Natural killer cell (primary cell): ENCODE measurements around the gene HTR2B. TPM values are rescaled to one million over a fixed set of nuclear protein-coding genes. Genes with fewer than 3 reads are reported as not detected.

Experiments used
- ATAC-seq, 3 donors: fragments of 150-1000 bp in 2 of 3; fragments of 200-7000 bp in 1 of 3; cut with Tn5 transposase; 1 replicate in 1 of 3; 2 replicates in 2 of 3; pipeline ENCODE4 v1.10.0; 2021; ENCODE audit warnings: mild to moderate bottlenecking in 2 of 3, moderate library complexity in 2 of 3
- DNase-seq, 2 donors: peaks; one replicate each; pipeline versions ENCODE4 v3.0.0 to v3.0.0-alpha.2; 2013 to 2021; ENCODE audit warnings: mixed read lengths in 1 of 2
- H3K27ac ChIP-seq: one replicate; pipeline ENCODE4 v1.5.1; 2013; ENCODE audit warnings: mild to moderate bottlenecking, low read length
- H3K27me3 ChIP-seq: one replicate; pipeline ENCODE4 v1.6.1; 2013; ENCODE audit warnings: low read length; ENCODE audit not compliant: control insufficient read depth, insufficient read depth
- H3K36me3 ChIP-seq: one replicate; pipeline ENCODE4 v1.6.1; 2013; ENCODE audit warnings: low read length; ENCODE audit not compliant: control insufficient read depth, insufficient read depth
- H3K4me1 ChIP-seq: one replicate; pipeline ENCODE4 v1.6.1; 2013; ENCODE audit warnings: low read length; ENCODE audit not compliant: control insufficient read depth, insufficient read depth
- H3K4me3 ChIP-seq: one replicate; pipeline ENCODE4 v1.5.1; 2013; ENCODE audit warnings: low read length
- H3K9me3 ChIP-seq: one replicate; pipeline ENCODE4 v1.6.1; 2013; ENCODE audit warnings: low read length; ENCODE audit not compliant: control insufficient read depth, insufficient read depth
- H3K27ac Mint-ChIP-seq, 2 donors: one replicate each; pipeline ENCODE4 v1.8.0; 2022; ENCODE audit warnings: mild to moderate bottlenecking in 2 of 2, mixed read lengths in 2 of 2, moderate library complexity in 1 of 2
- H3K27me3 Mint-ChIP-seq, 2 donors: one replicate each; pipeline ENCODE4 v1.8.0; 2022; ENCODE audit warnings: low read depth in 2 of 2, mixed read lengths in 2 of 2
- H3K36me3 Mint-ChIP-seq: one replicate; pipeline ENCODE4 v1.8.0; 2022; ENCODE audit warnings: mixed read lengths
- H3K4me1 Mint-ChIP-seq, 2 donors: one replicate each; pipeline ENCODE4 v1.8.0; 2022; ENCODE audit warnings: mixed read lengths in 2 of 2
- H3K4me3 Mint-ChIP-seq: one replicate; pipeline ENCODE4 v1.8.0; 2022; ENCODE audit warnings: mild to moderate bottlenecking, moderate library complexity, mixed read lengths
- H3K9me3 Mint-ChIP-seq, 2 donors: one replicate each; pipeline ENCODE4 v1.8.0; 2022; ENCODE audit warnings: mixed read lengths in 2 of 2
- WGBS: methylation state at CpG from one replicate; pipeline ENCODE4 v1.1.7; 2013; ENCODE audit warnings: missing lambda C conversion rate; ENCODE audit not compliant: insufficient coverage; 5-methylcytosine and 5-hydroxymethylcytosine counted together
- intact Hi-C: fragments of 100-400 bp; cut with micrococcal nuclease; formaldehyde crosslinking; loops from one replicate; pipeline ENCODE4 v1.14.2; 2022
- total RNA-seq, 4 donors: library from RNA; stranded (reverse); fragments of 120-200 nt in 1 of 4; gene quantifications; one replicate each; pipeline versions ENCODE4 v1.2.3 to v1.2.4, GENCODE V29; 2013 to 2022
- TF ChIP-seq, protein P1 (sequence below): fragments of 200-600 bp; IDR thresholded peaks from one replicate; pipeline ENCODE4 v1.8.0; 2022; ENCODE audit warnings: antibody characterized with exemption

Gene HTR2B
- total RNA-seq, 3 donors from 2014 or later (not counting 1 experiment from before 2014, with no cell fraction given), result not detected

DNA sequence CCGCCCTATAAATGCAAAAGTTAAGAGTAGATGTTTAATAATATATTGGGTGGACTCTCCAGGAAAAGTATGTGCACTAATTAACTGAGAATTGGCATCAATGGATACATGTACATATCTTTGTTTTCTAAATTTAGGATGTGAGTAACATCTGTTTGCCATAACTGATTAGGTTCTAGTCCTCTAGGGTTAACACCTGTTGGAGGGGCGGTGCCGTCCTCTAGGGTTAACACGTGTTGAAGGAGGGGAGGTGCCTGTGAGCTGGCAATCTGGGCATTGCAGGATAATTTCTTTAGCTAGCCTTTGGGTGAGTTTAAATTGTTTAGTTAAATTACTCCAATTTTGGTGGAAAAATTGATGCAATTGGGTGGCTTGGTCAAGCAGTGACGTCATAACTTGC lies 30.9 kb downstream of the HTR2B start:
- peaks cover 16% of the 10 kb centered on the region for H3K36me3 ChIP-seq
- H3K36me3 Mint-ChIP-seq, result peaks cover 7% of the 10 kb centered on the region
- WGBS, result 96% methylated on average over 4 of the region's 5 CpGs

DNA sequence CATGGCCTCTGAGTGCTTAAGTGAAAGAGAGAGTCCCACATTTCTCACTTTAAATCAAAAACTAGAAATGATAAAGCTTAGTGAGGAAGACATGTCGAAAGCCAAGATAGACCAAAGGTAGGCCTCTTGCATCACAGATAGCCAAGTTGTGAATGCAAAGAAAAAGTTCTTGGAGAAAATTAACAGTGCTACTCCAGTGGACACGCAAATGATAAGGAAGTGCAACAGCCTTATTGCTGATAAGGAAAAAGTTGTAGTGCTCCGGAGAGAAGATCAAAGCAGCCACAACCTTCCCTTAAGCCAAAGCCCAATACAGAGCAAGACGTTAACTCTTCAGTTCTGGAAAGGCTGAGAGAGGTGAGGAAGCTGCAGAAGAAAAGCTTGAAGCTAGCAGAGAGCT lies 36.1 kb downstream of the HTR2B start:
- Histone ChIP-seq H3K27me3 (no peaks in the 10 kb centered on the region), H3K27ac (no peak overlapping the region), H3K36me3 (peaks cover 49% of the 10 kb centered on the region), H3K4me1 (no peaks in the 10 kb centered on the region), H3K9me3 (no peaks in the 10 kb centered on the region), H3K4me3 (no peak overlapping the region)
- ATAC-seq, result no peak
- no peak for DNase-seq
- Mint-ChIP-seq H3K27ac (no peak overlapping the region), H3K27me3 (no peaks in the 10 kb centered on the region), H3K9me3 (no peaks in the 10 kb centered on the region), H3K4me3 (no peak overlapping the region), H3K36me3 (peaks cover 19% of the 10 kb centered on the region), H3K4me1 (peaks cover 1 to 2% of the 10 kb centered on the region in 2 donors)
- 99% methylated on average over 4 of the region's 4 CpGs for WGBS
- intact Hi-C loops, result no loop called here
- TF ChIP-seq, protein P1, sequence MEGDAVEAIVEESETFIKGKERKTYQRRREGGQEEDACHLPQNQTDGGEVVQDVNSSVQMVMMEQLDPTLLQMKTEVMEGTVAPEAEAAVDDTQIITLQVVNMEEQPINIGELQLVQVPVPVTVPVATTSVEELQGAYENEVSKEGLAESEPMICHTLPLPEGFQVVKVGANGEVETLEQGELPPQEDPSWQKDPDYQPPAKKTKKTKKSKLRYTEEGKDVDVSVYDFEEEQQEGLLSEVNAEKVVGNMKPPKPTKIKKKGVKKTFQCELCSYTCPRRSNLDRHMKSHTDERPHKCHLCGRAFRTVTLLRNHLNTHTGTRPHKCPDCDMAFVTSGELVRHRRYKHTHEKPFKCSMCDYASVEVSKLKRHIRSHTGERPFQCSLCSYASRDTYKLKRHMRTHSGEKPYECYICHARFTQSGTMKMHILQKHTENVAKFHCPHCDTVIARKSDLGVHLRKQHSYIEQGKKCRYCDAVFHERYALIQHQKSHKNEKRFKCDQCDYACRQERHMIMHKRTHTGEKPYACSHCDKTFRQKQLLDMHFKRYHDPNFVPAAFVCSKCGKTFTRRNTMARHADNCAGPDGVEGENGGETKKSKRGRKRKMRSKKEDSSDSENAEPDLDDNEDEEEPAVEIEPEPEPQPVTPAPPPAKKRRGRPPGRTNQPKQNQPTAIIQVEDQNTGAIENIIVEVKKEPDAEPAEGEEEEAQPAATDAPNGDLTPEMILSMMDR, result no peak

More for the DNA sequence above, 30.9 kb downstream of the HTR2B start:
- peaks cover 9 to 10% of the 10 kb centered on the region in 2 donors for H3K4me1 Mint-ChIP-seq
- H3K9me3 ChIP-seq, result no peaks in the 10 kb centered on the region
- no peaks in the 10 kb centered on the region for H3K27me3 Mint-ChIP-seq
- H3K27me3 ChIP-seq, result no peaks in the 10 kb centered on the region
- no peak overlapping the region for H3K27ac ChIP-seq
- H3K4me3 ChIP-seq, result no peak overlapping the region
- DNase-seq (no peak), ATAC-seq (no peak)
- TF ChIP-seq, protein P1, result no peak
- intact Hi-C loops, result no loop called here
- H3K4me3 Mint-ChIP-seq, result no peak overlapping the region
- H3K4me1 ChIP-seq, result no peaks in the 10 kb centered on the region
- H3K27ac Mint-ChIP-seq, result no peak overlapping the region
- H3K9me3 Mint-ChIP-seq, result no peaks in the 10 kb centered on the region

DNA sequence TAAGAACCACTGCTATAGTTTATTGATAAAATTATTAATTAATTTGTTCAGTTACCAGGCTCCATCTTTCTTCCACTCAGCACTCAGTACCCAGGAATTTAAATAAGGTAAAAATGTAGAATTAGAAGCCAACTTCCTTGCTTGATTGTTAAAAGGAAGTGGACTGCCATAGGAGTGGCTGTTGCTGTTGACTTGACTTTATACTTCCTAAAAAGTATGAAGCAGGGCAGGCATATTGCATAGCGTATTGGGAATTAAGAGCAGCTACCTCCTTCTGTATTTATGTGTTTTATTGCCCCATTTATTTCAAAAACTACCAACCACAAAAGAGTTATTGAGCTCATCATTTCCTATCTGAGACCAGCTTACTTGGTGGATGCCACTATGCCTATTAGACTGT lies 40.3 kb downstream of the HTR2B start:
- intact Hi-C loops, result no loop called here
- Histone ChIP-seq H3K9me3 (no peaks in the 10 kb centered on the region), H3K4me3 (no peak overlapping the region), H3K36me3 (peaks cover 78% of the 10 kb centered on the region), H3K4me1 (no peaks in the 10 kb centered on the region), H3K27ac (no peak overlapping the region), H3K27me3 (no peaks in the 10 kb centered on the region)
- Mint-ChIP-seq H3K4me3 (no peak overlapping the region), H3K27ac (no peak overlapping the region), H3K9me3 (no peaks in the 10 kb centered on the region), H3K36me3 (peaks cover 30% of the 10 kb centered on the region), H3K4me1 (no peaks in the 10 kb centered on the region), H3K27me3 (no peaks in the 10 kb centered on the region)
- no CpG with 5 or more reads among the region's 1 CpG for WGBS
- DNase-seq, result no peak
- ATAC-seq, result no peak
- TF ChIP-seq, protein P1, result no peak

DNA sequence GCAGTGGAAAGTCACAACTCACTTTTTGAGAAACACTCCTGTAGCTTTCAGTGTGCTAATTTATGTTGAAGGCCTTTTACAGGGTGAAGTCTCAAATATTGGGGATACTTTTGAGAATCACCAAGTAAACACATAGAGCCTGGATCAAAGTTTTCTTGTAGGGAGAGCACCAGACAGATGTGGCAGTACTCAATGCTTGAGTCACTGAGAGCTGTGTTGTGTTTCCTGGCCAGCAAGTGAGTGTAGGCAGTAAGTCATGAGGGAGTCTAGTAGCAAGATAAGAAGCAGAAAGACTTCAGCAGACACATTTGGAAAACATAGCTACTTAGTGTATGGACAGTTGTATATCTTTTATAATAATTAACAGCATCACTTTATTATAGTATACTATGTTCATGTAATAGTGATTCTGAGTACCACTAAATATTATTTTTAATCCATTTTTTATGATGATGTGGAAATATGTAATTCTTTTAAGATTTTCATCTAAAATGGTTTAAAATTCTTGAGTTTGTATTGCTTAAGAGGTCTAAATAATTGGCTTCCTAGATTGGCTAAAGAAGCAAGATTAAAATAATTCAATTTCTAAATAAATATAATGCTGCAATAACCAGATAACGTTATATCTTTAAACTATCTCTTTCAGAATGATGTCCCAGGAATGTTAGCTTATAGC lies 55.3 kb downstream of the HTR2B start:
- Mint-ChIP-seq H3K27me3 (no peaks in the 10 kb centered on the region), H3K36me3 (peaks cover 15% of the 10 kb centered on the region), H3K4me3 (no peak overlapping the region), H3K27ac (no peak overlapping the region), H3K9me3 (no peaks in the 10 kb centered on the region), H3K4me1 (no peaks in the 10 kb centered on the region)
- no peak overlapping the region for H3K4me3 ChIP-seq
- WGBS, result no CpG with 5 or more reads among the region's 1 CpG
- ATAC-seq (no peak), DNase-seq (no peak)
- TF ChIP-seq, protein P1, result no peak
- H3K9me3 ChIP-seq, result no peaks in the 10 kb centered on the region
- intact Hi-C loops, result no loop called here
- peaks cover 70% of the 10 kb centered on the region for H3K36me3 ChIP-seq
- H3K27ac ChIP-seq, result no peak overlapping the region
- no peaks in the 10 kb centered on the region for H3K27me3 ChIP-seq
- H3K4me1 ChIP-seq, result no peaks in the 10 kb centered on the region
